ENCODE data around the gene ATPAF1. TPM values are rescaled to one million over a fixed set of nuclear protein-coding genes. Genes with fewer than 3 reads are reported as not detected.

Gene ATPAF1
- total and polyA plus RNA-seq, 7 donors, result 60.9 to 156 (median 100) TPM

DNA sequence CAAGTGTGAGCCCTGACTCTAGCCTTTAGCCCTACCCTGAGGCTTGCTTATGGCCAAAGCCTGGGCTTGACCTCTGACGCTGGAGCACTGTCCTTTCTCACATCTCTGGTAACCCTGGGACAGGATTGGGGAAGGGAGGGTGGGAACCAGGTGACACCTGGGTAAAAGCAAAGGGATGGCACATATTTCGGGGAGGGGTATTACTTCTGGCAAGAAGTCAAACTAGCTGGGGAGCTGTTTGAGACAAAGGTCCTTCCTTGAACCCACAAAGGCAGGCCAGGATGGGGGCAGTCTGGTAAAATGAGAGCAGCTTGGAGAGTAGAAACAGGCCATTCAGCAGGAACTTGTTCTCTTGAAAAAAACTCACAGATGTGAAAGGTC lies 53.6 kb downstream of the ATPAF1 start:
- peak overlapping the region; percentile 94 for H3K27ac ChIP-seq
- no peaks in the 10 kb centered on the region for H3K27me3 ChIP-seq (ENCODE audit: insufficient read depth in 3 of 3, low read length in 2 of 3)
- intact Hi-C loops (cut with DNase I), result no loop called here
- H3K36me3 ChIP-seq (ENCODE audit: insufficient read depth in 1 of 2, low read depth in 1 of 2), result peaks cover 0 to 20% of the 10 kb centered on the region in 2 donors
- no peak for ATAC-seq
- no peaks in the 10 kb centered on the region for H3K9me3 ChIP-seq
- peaks cover 60% of the 10 kb centered on the region for H3K4me1 ChIP-seq
- peak overlapping the region; percentile 46 for H3K4me3 ChIP-seq
- TF ChIP-seq, protein P1, sequence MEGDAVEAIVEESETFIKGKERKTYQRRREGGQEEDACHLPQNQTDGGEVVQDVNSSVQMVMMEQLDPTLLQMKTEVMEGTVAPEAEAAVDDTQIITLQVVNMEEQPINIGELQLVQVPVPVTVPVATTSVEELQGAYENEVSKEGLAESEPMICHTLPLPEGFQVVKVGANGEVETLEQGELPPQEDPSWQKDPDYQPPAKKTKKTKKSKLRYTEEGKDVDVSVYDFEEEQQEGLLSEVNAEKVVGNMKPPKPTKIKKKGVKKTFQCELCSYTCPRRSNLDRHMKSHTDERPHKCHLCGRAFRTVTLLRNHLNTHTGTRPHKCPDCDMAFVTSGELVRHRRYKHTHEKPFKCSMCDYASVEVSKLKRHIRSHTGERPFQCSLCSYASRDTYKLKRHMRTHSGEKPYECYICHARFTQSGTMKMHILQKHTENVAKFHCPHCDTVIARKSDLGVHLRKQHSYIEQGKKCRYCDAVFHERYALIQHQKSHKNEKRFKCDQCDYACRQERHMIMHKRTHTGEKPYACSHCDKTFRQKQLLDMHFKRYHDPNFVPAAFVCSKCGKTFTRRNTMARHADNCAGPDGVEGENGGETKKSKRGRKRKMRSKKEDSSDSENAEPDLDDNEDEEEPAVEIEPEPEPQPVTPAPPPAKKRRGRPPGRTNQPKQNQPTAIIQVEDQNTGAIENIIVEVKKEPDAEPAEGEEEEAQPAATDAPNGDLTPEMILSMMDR (IDR thresholded peaks at IDR 0.05), result no peak
- DNase-seq, result no peak
- WGBS, 3 donors, result 55 to 67% (median 58%) methylated on average over 2 of the region's 2 CpGs

DNA sequence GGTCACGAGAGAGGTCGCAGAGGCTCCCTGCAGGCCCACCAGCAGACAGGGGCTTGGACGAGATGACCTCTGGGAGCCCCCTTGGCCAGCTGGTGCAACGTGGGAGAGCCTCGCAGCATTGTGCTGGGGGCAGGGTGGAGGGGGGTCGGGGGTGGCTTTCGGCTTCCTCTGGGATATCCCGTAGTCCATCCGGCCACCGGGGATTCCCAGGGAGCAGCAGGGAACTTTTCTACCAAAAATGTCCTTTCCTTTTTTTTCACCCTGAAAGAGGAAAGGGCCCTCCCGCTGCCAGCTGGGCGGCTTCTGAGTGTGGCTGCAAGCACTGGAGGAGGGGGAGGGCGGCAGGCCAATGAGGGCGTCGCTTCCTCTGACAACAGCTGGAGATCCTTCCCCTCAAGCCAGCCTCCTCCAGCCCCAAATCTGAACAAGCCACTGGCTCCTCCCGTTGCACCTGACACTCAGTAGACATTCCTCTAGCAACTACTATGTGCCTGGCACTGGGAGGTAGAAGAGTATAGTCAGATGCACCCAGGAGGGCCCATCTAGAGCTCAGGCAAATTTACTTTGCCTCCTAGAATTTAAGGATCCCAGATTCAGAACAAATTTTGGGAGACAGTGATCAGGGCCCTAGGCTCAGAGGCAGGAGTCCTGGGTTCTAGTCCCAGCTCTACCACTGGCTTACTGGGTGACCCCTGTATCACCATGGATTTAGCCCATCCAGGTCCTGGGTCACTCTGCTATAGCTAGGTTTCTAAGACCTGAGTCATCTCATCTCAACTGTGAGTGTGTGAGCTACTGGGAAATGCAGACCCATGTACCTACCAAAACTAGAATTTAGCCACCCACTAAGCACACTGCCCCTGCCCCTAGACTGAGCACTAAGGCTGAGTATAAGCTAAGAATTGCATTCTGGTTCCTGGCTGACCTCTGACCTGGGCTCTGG lies 54.2 kb downstream of the ATPAF1 start:
- TF ChIP-seq, protein P1 (IDR thresholded peaks at IDR 0.05), result no peak
- Histone ChIP-seq H3K27me3 (ENCODE audit: insufficient read depth in 3 of 3, low read length in 2 of 3) (no peaks in the 10 kb centered on the region), H3K36me3 (ENCODE audit: insufficient read depth in 1 of 2, low read depth in 1 of 2) (peaks cover 0 to 26% of the 10 kb centered on the region in 2 donors), H3K27ac (peak overlapping the region; percentile 94), H3K4me1 (peaks cover 60% of the 10 kb centered on the region), H3K9me3 (no peaks in the 10 kb centered on the region), H3K4me3 (peak overlapping the region; percentile 46)
- ATAC-seq, result peak; percentile 70 to 78 (median 75)
- intact Hi-C loops (cut with DNase I), result no loop called here
- DNase-seq, result peak; percentile 95 to 97
- 2 to 4% (median 3%) methylated on average over 16 of the region's 16 CpGs for WGBS, 3 donors

GRCh38 chr1:46612937-46613660 lies 55.1 kb downstream of the ATPAF1 start:
- DNase-seq (peak; percentile 73 to 92), ATAC-seq (peak; percentile 52 to 73 (median 66))
- peak overlapping the region; percentile 94 for H3K27ac ChIP-seq
- peaks cover 63% of the 10 kb centered on the region for H3K4me1 ChIP-seq
- no peaks in the 10 kb centered on the region for H3K27me3 ChIP-seq (ENCODE audit: insufficient read depth in 3 of 3, low read length in 2 of 3)
- intact Hi-C loops (cut with DNase I), result no loop called here
- no peaks in the 10 kb centered on the region for H3K9me3 ChIP-seq
- peak overlapping the region; percentile 46 for H3K4me3 ChIP-seq
- peaks cover 2 to 35% of the 10 kb centered on the region in 2 donors for H3K36me3 ChIP-seq (ENCODE audit: insufficient read depth in 1 of 2, low read depth in 1 of 2)
- WGBS, 3 donors, result 49 to 57% (median 54%) methylated on average over 38 of the region's 38 CpGs
- TF ChIP-seq, protein P1 (IDR thresholded peaks at IDR 0.05), result no peak

- H3K27me3 ChIP-seq (ENCODE audit: insufficient read depth in 3 of 3, low read length in 2 of 3), result no peaks in the 10 kb centered on the region
- TF ChIP-seq, protein P1 (IDR thresholded peaks at IDR 0.05), result no peak
- intact Hi-C loops (cut with DNase I), result no loop called here
- whole genome bisulfite sequencing, 3 donors, result 51 to 69% (median 55%) methylated on average over 7 of the region's 7 CpGs
- peaks cover 2 to 39% of the 10 kb centered on the region in 2 donors for H3K36me3 ChIP-seq (ENCODE audit: insufficient read depth in 1 of 2, low read depth in 1 of 2)
- DNase-seq (peak in 1 of 2 donors; percentile 59), ATAC-seq (peak in 2 of 4 donors; percentile 3)
- H3K4me3 ChIP-seq, result peak overlapping the region; percentile 46
- H3K4me1 ChIP-seq, result peaks cover 66% of the 10 kb centered on the region
- peak overlapping the region; percentile 94 for H3K27ac ChIP-seq
- H3K9me3 ChIP-seq, result no peaks in the 10 kb centered on the region
Measured at GRCh38 chr1:46611691-46612221, 56.4 kb downstream of the ATPAF1 start.

Measured in psoas muscle (tissue), 8 donors.